ENCODE measurements around the gene ZNF780A. TPM values are rescaled to one million over a fixed set of nuclear protein-coding genes. Genes with fewer than 3 reads are reported as not detected.
A peak's percentile ranks its signal among the peaks of the same experiment; 100 is the strongest.

The ZNF780A gene
- total RNA-seq, 4 donors from 2014 or later, result 9.4 to 22.1 (median 15.5) TPM

DNA sequence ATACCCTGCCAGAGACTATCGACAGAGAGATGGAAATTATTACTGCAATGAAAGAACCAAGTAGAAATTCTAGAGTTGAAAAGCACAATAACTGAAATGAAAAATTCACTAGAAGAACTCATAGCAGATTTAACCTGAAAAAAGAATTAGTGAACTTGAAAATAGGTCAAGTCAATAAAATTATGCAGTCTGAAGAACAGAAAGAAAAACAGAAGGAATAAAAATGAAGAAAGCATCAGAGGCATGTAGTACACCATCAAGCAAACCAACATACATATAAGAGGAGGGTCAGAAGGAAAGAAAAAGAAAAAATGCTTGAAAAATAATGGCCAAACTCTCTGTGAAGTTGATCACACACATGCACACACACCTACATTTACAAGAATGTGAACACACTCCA, 31.1 kb downstream of the ZNF780A start:
- Histone ChIP-seq H3K27ac (no peak overlapping the region), H3K9me3 (peaks cover 0 to 18% (median 0%) of the 10 kb centered on the region in 3 donors), H3K27me3 (no peaks in the 10 kb centered on the region), H3K4me3 (no peak overlapping the region), H3K36me3 (no peaks in the 10 kb centered on the region), H3K4me1 (peaks cover 0 to 15% (median 6%) of the 10 kb centered on the region in 3 donors)
- TF ChIP-seq, protein P1, sequence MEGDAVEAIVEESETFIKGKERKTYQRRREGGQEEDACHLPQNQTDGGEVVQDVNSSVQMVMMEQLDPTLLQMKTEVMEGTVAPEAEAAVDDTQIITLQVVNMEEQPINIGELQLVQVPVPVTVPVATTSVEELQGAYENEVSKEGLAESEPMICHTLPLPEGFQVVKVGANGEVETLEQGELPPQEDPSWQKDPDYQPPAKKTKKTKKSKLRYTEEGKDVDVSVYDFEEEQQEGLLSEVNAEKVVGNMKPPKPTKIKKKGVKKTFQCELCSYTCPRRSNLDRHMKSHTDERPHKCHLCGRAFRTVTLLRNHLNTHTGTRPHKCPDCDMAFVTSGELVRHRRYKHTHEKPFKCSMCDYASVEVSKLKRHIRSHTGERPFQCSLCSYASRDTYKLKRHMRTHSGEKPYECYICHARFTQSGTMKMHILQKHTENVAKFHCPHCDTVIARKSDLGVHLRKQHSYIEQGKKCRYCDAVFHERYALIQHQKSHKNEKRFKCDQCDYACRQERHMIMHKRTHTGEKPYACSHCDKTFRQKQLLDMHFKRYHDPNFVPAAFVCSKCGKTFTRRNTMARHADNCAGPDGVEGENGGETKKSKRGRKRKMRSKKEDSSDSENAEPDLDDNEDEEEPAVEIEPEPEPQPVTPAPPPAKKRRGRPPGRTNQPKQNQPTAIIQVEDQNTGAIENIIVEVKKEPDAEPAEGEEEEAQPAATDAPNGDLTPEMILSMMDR (IDR thresholded peaks at IDR 0.05), result no peak
- TF ChIP-seq EP300 (IDR thresholded peaks at IDR 0.05), result no peak
- no peak for TF ChIP-seq POLR2A (IDR thresholded peaks at IDR 0.05)
- no peak for TF ChIP-seq POLR2AphosphoS5 (IDR thresholded peaks at IDR 0.05)
- WGBS, 2 donors (ENCODE audit: low coverage in 1 of 2), result 76% methylated on average over 1 of the region's 1 CpG; no CpG with 5 or more reads in 1 of the 2 donors
- no peak for ATAC-seq

DNA sequence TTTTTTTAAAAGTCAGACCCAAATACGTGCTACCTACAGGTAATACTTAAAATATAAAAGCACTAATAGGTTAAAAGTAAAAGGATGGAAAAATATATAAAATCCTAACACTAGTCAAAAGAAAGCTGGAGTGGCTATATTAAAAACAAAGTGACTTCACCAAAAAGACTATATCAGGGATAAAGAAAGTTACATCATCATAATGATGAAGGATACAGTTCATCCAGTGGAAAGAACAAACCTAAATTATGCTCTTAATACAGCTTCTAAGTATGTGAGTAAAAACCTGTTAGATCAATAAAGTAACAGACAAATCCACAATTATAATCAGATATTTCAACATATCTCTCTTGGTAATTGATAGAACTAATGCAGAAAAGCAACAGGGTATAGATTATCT, 33.6 kb downstream of the ZNF780A start:
- Histone ChIP-seq H3K4me1 (peaks cover 0 to 28% (median 6%) of the 10 kb centered on the region in 3 donors), H3K4me3 (no peak overlapping the region), H3K27me3 (no peaks in the 10 kb centered on the region), H3K9me3 (peaks cover 0 to 21% (median 0%) of the 10 kb centered on the region in 3 donors), H3K36me3 (no peaks in the 10 kb centered on the region), H3K27ac (no peak overlapping the region)
- no peak for TF ChIP-seq POLR2A (IDR thresholded peaks at IDR 0.05)
- TF ChIP-seq, protein P1 (IDR thresholded peaks at IDR 0.05), result no peak
- no peak for TF ChIP-seq POLR2AphosphoS5 (IDR thresholded peaks at IDR 0.05)
- no peak for TF ChIP-seq EP300 (IDR thresholded peaks at IDR 0.05)
- ATAC-seq, result no peak
- WGBS, 2 donors (ENCODE audit: low coverage in 1 of 2), result 75 to 81% methylated on average over 1 of the region's 1 CpG

DNA sequence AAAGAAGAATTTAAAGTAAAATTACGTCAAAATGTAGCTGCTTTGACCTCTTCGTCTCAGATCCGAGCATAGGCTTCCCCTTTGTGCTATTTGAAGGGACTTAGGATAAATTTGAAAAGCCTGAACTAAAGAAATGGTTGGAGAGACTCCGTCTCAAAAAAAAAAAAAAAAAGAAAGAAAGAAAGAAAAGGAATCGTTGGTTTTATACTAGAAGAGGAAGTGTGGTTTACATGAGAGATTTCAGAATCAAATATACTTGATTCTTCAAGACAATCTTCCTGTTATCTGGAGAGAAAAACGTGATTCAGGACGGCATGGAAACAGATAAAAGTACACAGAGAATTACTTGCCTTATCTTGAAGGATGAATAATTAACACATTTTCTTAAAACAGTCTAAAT, 34.2 kb downstream of the ZNF780A start:
- peak overlapping the region; percentile 65 to 89 for H3K4me3 ChIP-seq
- H3K27ac ChIP-seq, result peak overlapping the region; percentile 21 to 83 (median 81)
- no peaks in the 10 kb centered on the region for H3K36me3 ChIP-seq
- no peaks in the 10 kb centered on the region for H3K27me3 ChIP-seq
- 5 to 6% methylated on average over 4 to 7 of the region's 7 CpGs for WGBS, 2 donors (ENCODE audit: low coverage in 1 of 2)
- peaks cover 0 to 28% (median 6%) of the 10 kb centered on the region in 3 donors for H3K4me1 ChIP-seq
- peaks cover 0 to 28% (median 0%) of the 10 kb centered on the region in 3 donors for H3K9me3 ChIP-seq
- TF ChIP-seq EP300 (IDR thresholded peaks at IDR 0.05) (no peak), POLR2A (IDR thresholded peaks at IDR 0.05) (no peak), POLR2AphosphoS5 (IDR thresholded peaks at IDR 0.05) (no peak)
- TF ChIP-seq, protein P1 (IDR thresholded peaks at IDR 0.05), result no peak
- no peak for ATAC-seq

DNA sequence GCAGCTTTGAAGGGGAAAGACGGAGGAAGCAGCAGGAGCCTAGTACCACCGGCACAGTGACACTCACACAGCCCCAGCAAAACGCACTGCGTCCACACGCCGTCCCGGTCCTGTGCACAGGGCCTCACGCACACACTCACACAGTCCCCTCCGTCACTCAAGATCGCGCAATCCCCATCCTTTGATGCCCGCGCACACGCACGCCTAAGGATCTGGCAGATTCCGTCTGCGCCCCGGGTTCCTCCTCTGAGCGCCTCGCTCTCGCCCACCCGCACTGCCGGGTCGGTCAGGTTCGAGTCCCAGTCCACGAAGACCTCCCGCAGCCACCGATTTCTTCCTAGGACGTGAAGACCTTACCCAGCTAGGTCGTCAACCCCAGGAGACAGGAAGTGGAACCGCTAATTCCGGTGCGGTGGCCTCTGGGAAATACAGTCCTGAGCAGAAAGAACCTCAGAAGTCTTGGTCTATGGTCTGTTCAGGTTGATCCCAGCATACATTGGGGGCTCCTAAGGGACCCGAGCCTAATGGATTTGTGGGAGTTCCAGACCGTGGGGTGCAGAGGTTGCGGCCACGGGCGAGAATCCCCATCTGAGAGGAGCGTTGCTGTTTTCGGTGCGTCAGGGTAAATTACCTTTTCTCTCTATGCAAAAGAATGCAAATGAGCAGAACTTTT, 34.8 kb downstream of the ZNF780A start, which contains the start of gene ZNF780B:
TSS of gene ZNF780B (minus strand) at position 400 of the 673 bp plus-strand sequence. CDS start 5,899 bp downstream, outside the sequence.
- ATAC-seq, result peak; percentile 62
- H3K36me3 ChIP-seq, result peaks cover 0 to under 1% of the 10 kb centered on the region in 2 donors
- 0% methylated on average over 10 of the region's 41 CpGs; no CpG with 5 or more reads in 1 of the 2 donors for WGBS, 2 donors (ENCODE audit: low coverage in 1 of 2)
- peak within 1 kb of the TSS; percentile 21 to 83 (median 81) for H3K27ac ChIP-seq
- TF ChIP-seq, protein P1 (IDR thresholded peaks at IDR 0.05), result no peak
- no peak for TF ChIP-seq POLR2A (IDR thresholded peaks at IDR 0.05)
- peak; percentile 4 for TF ChIP-seq POLR2AphosphoS5 (IDR thresholded peaks at IDR 0.05)
- no peak for TF ChIP-seq EP300 (IDR thresholded peaks at IDR 0.05)
- H3K4me3 ChIP-seq, result peak within 1 kb of the TSS; percentile 65 to 89
- H3K9me3 ChIP-seq, result peaks cover 0 to 28% (median 0%) of the 10 kb centered on the region in 3 donors
- peaks cover 0 to 28% (median 6%) of the 10 kb centered on the region in 3 donors for H3K4me1 ChIP-seq
- H3K27me3 ChIP-seq, result no peaks in the 10 kb centered on the region

Measured in gastroesophageal sphincter (tissue), 4 donors.